ENCODE measurements around the gene SMAD6.

The SMAD6 gene

DNA sequence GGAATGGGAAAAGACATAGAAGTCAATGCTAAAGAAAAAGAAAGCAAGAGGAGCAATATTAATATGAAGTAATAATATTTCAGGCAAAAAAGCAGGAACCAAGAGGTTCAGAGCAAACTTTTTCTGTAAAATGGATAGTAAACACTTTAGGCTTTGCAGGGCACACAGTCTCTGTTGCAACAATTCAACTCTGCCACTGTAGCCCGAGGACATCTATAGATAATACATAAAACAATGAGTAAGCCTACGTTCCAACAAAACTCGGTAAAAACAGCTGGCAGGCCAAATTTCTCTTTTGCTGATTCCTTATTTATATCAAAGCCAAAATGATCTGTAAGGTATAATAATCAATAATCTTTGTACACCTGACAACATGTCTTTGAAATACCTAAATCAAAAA is 56.8 kb downstream of the SMAD6 start:
- Histone ChIP-seq H3K4me2 (ENCODE audit: low read depth, low read length, poor library complexity, severe bottlenecking) (no peak overlapping the region), H3K36me3 (ENCODE audit: insufficient read depth, low read length) (no peaks in the 10 kb centered on the region), H2AFZ (ENCODE audit: low read length) (no peak overlapping the region), H4K20me1 (ENCODE audit: insufficient read depth, low read length, poor library complexity, severe bottlenecking) (no peaks in the 10 kb centered on the region), H3K9me2 (replicated peaks; ENCODE audit: low read depth, low read length) (no peaks in the 10 kb centered on the region), H3F3A (ENCODE audit: low read depth) (no peaks in the 10 kb centered on the region), H3K79me2 (ENCODE audit: insufficient read depth, low read length) (no peaks in the 10 kb centered on the region), H3K27me3 (ENCODE audit: insufficient read depth, low read length, poor library complexity, severe bottlenecking) (no peaks in the 10 kb centered on the region), H3K9ac (ENCODE audit: low read depth, low read length, poor library complexity, severe bottlenecking) (no peak overlapping the region), H3K4me3 (ENCODE audit: low read length, poor library complexity, severe bottlenecking) (no peak overlapping the region), H3K4me1 (ENCODE audit: insufficient read depth, low read length, poor library complexity, severe bottlenecking) (peaks cover 30% of the 10 kb centered on the region), H3K9me3 (ENCODE audit: insufficient read depth, low read depth, low read length) (no peaks in the 10 kb centered on the region)
- TF ChIP-seq, protein P1, sequence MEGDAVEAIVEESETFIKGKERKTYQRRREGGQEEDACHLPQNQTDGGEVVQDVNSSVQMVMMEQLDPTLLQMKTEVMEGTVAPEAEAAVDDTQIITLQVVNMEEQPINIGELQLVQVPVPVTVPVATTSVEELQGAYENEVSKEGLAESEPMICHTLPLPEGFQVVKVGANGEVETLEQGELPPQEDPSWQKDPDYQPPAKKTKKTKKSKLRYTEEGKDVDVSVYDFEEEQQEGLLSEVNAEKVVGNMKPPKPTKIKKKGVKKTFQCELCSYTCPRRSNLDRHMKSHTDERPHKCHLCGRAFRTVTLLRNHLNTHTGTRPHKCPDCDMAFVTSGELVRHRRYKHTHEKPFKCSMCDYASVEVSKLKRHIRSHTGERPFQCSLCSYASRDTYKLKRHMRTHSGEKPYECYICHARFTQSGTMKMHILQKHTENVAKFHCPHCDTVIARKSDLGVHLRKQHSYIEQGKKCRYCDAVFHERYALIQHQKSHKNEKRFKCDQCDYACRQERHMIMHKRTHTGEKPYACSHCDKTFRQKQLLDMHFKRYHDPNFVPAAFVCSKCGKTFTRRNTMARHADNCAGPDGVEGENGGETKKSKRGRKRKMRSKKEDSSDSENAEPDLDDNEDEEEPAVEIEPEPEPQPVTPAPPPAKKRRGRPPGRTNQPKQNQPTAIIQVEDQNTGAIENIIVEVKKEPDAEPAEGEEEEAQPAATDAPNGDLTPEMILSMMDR (conservative IDR thresholded peaks at IDR 0.05; ENCODE audit: low read length) = no peak
- TF ChIP-seq EZH2phosphoT487 (IDR thresholded peaks at IDR 0.05; ENCODE audit: borderline replicate concordance) = no peak

DNA sequence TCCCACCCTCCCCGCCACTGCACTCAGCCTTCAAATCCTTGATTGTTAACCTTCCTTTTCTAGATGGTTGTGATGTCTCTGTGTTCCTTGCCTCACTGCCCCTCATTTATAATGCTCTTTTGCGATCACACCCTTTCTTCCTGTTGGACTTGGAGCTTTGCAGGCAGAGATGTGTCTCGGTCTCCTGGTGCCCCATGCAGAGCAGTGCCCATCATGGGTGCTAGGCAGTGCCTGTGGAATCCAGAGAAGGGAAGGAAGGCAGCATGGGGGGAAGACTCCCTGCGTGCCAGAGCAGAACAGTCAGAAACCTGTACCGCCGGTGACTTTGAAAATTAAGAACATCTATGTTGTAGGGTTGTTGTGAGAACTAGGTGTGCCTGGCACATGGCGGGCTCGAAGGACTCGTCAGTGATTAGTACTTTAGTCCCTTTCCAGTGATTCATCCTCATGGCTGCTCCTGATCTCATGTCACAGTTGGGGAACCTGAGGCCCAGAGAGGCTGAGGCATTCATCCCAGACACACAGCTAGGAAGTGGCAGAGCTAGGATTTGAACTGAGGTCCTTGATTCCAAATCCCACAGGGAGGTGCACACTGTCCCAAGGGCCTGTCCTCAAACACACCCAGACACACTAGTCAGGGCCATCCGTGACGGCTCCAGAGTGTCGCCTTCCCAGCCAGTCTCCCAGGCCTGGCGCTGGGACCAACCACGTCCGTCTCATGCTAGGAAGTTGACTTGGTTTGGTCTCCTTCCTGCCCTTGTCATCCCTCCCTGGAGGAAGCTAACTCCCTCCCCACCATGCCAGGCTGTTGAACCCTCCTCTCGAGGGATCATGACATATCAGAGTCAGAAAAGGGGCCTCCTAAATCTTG is 58.3 kb downstream of the SMAD6 start:
- H3F3A ChIP-seq (ENCODE audit: low read depth) = no peaks in the 10 kb centered on the region
- no peaks in the 10 kb centered on the region for H3K27me3 ChIP-seq (ENCODE audit: insufficient read depth, low read length, poor library complexity, severe bottlenecking)
- peaks cover 30% of the 10 kb centered on the region for H3K4me1 ChIP-seq (ENCODE audit: insufficient read depth, low read length, poor library complexity, severe bottlenecking)
- H3K9me2 ChIP-seq (replicated peaks; ENCODE audit: low read depth, low read length) = no peaks in the 10 kb centered on the region
- H2AFZ ChIP-seq (ENCODE audit: low read length) = no peak overlapping the region
- no peak overlapping the region for H3K4me3 ChIP-seq (ENCODE audit: low read length, poor library complexity, severe bottlenecking)
- no peaks in the 10 kb centered on the region for H3K36me3 ChIP-seq (ENCODE audit: insufficient read depth, low read length)
- H3K79me2 ChIP-seq (ENCODE audit: insufficient read depth, low read length) = no peaks in the 10 kb centered on the region
- H4K20me1 ChIP-seq (ENCODE audit: insufficient read depth, low read length, poor library complexity, severe bottlenecking) = no peaks in the 10 kb centered on the region
- TF ChIP-seq, protein P1 (conservative IDR thresholded peaks at IDR 0.05; ENCODE audit: low read length) = no peak
- TF ChIP-seq EZH2phosphoT487 (IDR thresholded peaks at IDR 0.05; ENCODE audit: borderline replicate concordance) = no peak
- H3K9me3 ChIP-seq (ENCODE audit: insufficient read depth, low read depth, low read length) = no peaks in the 10 kb centered on the region
- H3K9ac ChIP-seq (ENCODE audit: low read depth, low read length, poor library complexity, severe bottlenecking) = no peak overlapping the region
- H3K4me2 ChIP-seq (ENCODE audit: low read depth, low read length, poor library complexity, severe bottlenecking) = no peak overlapping the region

DNA sequence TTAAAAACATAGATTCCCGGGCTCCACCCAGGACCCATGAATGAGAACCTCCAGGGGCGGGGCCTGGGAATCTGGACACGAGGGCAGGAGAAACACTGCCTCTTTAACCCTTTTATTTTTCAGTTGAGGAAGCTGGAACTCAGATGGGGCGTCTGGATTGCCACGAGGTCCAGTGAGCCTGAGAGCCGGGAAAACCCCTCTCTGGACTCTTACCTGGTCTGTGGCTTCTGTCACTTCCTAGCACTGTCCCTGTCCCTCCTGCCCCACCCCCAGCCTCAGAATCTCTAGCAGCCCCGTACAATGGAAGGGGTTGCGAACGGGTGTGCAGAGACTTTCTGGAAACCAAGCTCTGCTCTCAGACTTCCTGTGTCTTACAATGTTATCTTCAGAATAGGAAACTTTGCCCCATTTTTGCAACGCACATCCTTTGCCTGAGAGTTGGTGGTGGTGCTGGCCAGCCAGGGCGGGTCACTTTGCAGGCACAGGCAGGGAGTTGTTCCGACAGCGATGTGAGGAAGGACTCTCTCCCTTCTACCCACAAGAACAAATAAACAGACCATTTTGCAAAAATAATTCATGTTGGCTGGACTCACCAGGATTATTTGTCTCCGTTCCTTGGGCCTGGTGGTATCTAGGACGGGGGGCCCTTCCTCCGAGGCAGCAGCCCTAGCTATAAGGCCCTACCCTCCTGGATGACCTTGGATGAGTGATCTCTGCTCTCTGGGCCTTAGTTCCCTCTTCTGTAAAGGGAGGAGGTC is 59.1 kb downstream of the SMAD6 start:
- H3K9ac ChIP-seq (ENCODE audit: low read depth, low read length, poor library complexity, severe bottlenecking) = no peak overlapping the region
- H3K27me3 ChIP-seq (ENCODE audit: insufficient read depth, low read length, poor library complexity, severe bottlenecking) = no peaks in the 10 kb centered on the region
- no peak overlapping the region for H2AFZ ChIP-seq (ENCODE audit: low read length)
- H3F3A ChIP-seq (ENCODE audit: low read depth) = no peaks in the 10 kb centered on the region
- H3K4me1 ChIP-seq (ENCODE audit: insufficient read depth, low read length, poor library complexity, severe bottlenecking) = peaks cover 39% of the 10 kb centered on the region
- H3K4me2 ChIP-seq (ENCODE audit: low read depth, low read length, poor library complexity, severe bottlenecking) = no peak overlapping the region
- TF ChIP-seq, protein P1 (conservative IDR thresholded peaks at IDR 0.05; ENCODE audit: low read length) = no peak
- TF ChIP-seq EZH2phosphoT487 (IDR thresholded peaks at IDR 0.05; ENCODE audit: borderline replicate concordance) = no peak
- H3K4me3 ChIP-seq (ENCODE audit: low read length, poor library complexity, severe bottlenecking) = no peak overlapping the region
- no peaks in the 10 kb centered on the region for H3K9me3 ChIP-seq (ENCODE audit: insufficient read depth, low read depth, low read length)
- H3K36me3 ChIP-seq (ENCODE audit: insufficient read depth, low read length) = no peaks in the 10 kb centered on the region
- no peaks in the 10 kb centered on the region for H3K79me2 ChIP-seq (ENCODE audit: insufficient read depth, low read length)
- H4K20me1 ChIP-seq (ENCODE audit: insufficient read depth, low read length, poor library complexity, severe bottlenecking) = no peaks in the 10 kb centered on the region
- no peaks in the 10 kb centered on the region for H3K9me2 ChIP-seq (replicated peaks; ENCODE audit: low read depth, low read length)
